Tongue (tissue), 3 donors: ENCODE data around the gene TBC1D3K. TPM values are rescaled to one million over a fixed set of nuclear protein-coding genes. Genes with fewer than 3 reads are reported as not detected.
"Not testable (repeated sequence)": the region's sequence is repeated elsewhere in the genome, so short reads cannot be mapped to it uniquely, and the experiment has no call there.

ENCODE experiments used
- DNase-seq: peaks from one replicate; pipeline ENCODE4 v3.0.0-alpha.2; 2015
- small RNA-seq: library from RNA; depleted of rRNA; stranded (forward); fragments of <200 nt; gene quantifications from one replicate; pipeline ENCODE3, GENCODE V24; 2014; ENCODE audit warnings: low replicate concordance
- total RNA-seq: library from RNA; depleted of rRNA; stranded (reverse); fragments of >200 nt; gene quantifications from one replicate; pipeline ENCODE4 v1.2.3, GENCODE V29; 2014

The TBC1D3K gene
- not detected for total RNA-seq

DNA sequence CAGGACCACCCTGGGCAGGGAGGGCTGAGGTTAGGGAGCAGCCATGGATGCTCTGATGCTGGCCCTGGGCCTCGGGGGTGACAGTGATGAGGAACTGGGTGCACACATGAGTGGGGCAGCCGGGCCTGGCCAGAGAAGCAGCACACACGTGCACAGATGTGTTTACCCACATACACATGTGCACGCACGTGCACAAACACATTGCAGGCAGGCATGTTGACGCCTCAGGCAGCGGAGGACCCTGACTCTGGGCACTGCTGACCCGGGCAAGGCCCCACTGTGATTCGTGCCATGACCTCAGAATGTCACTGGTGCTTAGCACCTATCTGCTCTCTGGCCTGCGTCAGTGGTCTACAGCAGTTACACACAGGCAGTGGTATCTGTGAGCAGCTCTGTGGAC lies at the start of gene TBC1D3K:
Gene TBC1D3K (plus strand): TSS at position 301 of the 400 bp plus-strand sequence. CDS start 1,585 bp downstream, outside the sequence.
- DNase-seq: not testable (repeated sequence)

DNA sequence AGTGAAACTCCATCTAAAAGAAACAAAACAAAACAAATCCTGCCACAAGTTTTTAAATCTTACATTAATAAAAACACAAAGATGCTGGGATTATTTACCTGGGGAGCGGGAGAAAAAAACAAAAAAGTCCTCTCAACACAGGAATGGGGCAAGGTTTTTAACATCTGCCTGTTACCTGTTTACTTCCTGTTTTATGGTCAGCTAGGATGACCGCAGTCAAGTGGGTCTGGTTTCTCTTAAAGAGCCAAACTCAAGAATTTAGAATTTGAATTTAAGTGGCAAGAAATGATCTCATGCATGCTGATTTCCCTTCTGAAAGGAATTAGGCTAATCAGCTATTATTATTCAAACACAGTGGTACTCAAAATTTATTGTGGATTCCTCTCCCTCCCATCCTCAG lies 39.7 kb upstream of the TBC1D3K start:
- no peak for DNase-seq

DNA sequence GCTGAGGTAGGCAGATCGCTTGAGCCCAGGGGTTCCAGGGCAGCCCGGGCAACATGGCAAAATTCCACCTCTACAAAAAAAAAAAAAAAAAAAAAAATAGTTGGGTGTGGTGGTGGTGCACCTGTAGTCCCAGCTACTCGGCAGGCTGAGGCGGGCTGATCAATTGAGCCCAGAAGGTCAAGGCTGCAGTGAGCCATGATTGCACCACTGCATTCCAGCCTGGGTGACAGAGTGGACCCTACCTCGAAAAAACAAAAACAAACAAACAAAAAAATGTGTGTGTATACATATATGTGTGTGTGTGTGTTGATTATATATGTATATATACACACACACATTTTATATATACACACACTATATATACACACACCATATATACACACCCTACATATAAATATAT lies 39.1 kb upstream of the TBC1D3K start:
- no peak for DNase-seq

DNA sequence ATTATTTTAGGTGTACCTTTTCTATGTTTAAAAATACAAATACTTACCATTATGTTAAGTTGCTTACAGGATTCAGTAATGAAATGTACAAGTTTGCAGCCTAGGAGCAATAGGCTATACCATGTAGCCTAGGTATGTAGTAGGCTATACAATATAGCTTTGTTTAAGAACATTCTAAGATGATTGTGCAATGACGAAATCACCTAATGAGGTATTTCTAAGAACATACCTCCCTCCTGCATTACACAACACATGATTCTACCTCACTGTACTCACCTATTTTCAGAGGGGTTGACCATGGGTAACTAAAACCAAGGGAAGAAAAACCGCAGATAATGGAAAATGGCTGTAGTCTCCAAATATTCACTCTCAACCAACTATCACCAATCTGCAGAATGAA lies 35.3 kb upstream of the TBC1D3K start:
- DNase-seq: no peak

DNA sequence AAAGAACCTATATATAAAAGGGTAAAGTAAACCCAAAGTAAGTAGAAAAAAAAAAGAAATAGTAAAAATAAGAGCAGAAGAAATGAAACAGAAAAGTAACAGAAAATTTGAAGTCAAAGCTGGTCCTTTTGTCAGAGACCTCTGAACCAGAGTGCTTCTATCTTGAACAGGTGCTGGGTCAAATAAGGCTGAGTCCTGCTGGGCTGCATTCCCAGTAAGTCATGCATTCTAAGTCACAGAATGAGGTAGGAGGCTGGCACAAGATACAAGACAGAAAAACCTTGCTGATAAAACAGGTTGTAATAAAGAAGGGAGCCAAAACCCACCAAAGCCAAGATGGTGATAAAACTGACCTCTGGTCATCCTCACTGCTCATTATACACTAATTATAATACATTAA lies 27.3 kb upstream of the TBC1D3K start:
- DNase-seq: not testable (repeated sequence)

Small RNA genes lying within 50 kb of the gene (small RNA-seq; reads per million reads assigned to genes)
- not detected for gene RF00001
- not detected for gene RNU6-489P

Other genes starting within 250 kb of the TBC1D3K start
- not detected for gene HNF1B, start 179.4 kb upstream of the TBC1D3K start, total RNA-seq
- gene TBC1D3L, start 64.6 kb downstream of the TBC1D3K start, total RNA-seq: 3.0 TPM
- 2.1 TPM for gene TBC1D3D, start 79.6 kb downstream of the TBC1D3K start, total RNA-seq
- gene TBC1D3C, start 144.2 kb downstream of the TBC1D3K start, total RNA-seq: not detected
- not detected for gene TBC1D3E, start 203.5 kb downstream of the TBC1D3K start, total RNA-seq